NCI-H187 (cell line): ENCODE data around the gene SUSD5.
"Not testable (repeated sequence)": the region's sequence is repeated elsewhere in the genome, so short reads cannot be mapped to it uniquely, and the experiment has no call there.

Experiments used
- DNase-seq, 2 experiments: peaks; one replicate each; lab custom pipeline; 2025; lab: John Stamatoyannopoulos, UW

Gene SUSD5

DNA sequence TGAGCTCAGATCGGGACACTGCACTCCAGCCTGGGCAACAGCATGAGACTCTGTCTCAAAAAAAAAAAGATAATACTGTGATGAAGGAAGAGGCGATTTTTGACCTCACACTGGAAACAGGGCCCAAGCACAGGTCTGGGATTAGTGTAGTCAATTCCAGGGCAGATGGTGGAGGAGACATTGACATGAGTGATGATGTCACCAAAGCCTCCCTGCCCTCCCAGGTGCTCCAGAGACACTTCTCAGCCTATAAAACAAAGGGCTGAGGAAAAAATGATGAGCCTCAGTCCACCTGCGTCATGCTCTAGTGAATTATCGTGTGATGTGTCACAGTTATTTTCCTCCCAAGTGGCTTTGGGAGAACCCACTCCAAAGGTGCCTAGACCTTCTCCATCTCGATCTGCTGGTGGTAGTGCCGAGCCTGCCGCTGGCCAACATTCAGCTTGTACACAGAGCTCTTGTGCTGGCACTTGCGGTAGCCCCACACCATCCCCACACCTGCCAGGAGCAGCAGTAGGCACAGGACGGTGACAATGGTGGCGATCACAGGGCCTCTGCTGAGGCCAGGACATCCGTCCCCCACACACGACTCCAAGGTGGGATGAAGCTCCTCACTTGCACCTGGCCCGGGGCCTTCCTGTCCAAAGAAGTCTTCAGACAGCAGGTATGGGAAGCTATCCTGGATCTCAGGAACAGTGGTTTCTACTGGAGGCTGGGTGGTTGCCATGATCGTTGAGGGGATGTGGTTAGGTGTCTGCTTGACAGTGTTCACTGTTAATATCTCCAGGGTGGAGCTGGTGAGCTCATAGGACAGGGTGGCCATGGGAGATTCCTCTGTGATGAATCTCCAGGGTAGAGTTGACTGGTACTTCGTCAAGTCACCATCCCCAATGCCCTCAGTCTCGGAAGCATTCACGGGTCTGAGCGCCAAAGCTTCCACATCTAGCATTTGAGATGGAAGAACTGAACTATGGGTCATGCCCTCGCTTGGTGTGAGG, 65.9 kb downstream of the SUSD5 start:
- no peak for DNase-seq

DNA sequence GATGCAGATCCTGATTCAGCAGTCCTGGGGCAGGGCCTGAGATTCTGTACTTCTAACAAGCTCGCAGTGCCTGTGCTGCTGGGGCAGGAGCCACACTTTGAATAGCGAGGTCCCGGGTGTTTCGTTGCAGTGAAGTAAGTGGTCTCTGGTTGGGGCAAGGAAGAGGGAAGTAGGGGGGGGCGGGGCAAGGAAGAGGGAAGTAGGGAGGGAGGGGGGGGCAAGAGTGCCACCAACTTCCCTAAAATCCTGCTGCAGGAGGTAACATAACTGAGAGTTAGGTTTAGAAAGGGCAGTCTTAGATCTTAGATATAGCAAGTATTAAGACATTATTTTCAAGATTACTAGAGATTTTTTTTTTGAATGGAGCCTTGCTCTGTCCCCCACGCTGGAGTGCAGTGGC, 69.3 kb downstream of the SUSD5 start:
- no peak for DNase-seq

DNA sequence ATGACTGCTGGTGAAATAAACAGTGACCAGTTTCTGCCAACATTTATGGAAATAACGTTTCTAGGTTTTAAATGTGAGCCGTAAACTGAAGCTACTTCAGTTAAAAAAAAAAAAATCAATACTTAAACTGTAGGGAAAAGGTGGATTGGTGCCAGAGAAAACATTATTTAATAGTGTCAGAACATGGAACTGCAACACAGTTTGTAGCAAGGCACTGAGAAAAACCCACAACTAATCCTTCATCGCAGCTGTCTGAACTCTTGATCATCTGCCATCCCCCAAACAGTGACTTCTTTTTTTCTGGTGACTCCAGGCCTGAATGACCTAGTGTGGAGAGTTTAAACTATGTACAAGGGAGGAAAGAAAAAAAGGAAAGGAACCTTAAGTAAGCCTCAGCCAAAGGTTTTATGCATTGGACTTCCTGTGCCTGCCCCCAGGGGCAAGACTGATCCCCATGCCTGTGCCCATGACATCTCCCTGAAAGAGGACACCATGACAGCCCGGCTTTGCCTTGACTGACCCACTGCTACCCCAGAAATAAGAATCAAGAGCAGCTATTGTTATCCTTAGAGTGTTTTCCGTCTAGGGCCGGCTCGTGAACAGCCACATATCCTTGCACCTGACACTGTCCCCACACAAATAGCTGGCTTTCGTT, 71.7 kb downstream of the SUSD5 start:
- no peak for DNase-seq

DNA sequence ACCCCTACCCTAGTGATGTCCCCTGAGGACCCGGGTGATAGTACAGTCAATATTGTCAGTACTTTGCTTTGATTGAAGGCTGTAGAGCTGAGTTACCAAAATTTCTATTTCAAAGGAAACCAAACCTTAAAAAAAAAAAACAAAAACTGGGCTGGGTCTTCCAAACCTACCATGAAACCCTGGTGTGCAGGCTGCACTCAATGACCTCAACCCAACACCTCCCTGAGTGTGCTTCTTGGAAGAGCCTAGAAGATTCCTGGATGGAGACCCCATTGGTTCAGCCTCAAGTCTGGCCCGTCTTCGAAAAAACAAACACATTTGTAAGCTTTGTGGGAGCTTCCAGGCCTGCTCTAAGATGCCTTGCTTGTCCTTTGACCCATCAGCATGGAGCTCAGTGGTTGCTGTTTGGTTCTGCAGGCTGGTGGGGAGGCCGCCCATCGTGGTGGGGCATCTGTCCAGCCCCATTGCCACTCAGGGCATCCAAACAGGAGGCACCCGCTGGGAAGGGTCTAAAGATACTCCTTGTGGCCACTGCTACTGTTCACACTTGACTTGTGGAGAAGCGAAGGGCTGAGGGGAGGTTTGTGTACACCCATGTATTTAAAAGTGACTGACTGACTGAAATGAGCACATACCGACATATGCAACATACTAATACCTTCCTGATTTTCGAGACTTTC, 72.6 kb downstream of the SUSD5 start:
- DNase-seq: no peak

DNA sequence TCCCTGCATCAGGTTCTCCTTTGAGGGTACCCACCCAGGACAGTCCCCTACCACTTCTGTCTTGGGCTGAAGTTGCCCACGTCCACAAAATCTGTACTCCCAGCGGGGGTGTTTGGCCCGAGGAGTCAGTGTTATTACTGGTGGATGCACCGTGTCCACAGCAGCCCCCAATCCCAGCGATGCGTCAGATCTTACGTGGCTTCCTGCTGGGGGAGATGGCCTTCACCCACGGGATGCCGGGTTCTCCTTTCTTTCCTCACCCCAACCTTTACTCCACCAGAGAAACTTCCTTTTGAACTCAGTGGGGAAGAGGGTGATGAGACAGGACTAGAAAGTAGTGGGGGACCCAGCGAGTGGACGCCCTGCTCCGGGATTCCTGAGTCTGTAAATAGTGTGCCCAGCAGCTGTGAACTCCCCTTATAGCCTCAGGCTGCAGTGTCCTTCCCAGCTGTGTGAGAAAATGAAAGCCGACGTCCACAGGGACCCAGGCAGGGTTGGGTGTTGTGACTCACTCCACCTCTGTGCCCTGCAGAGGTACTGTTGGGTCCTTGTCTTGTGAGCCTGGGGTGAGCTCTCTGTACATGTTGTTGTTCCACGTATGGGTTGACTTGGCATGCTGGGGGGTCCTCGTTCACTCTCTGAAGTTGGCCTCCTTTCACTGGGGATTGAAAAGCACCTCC, 73.2 kb downstream of the SUSD5 start:
- no peak for DNase-seq

DNA sequence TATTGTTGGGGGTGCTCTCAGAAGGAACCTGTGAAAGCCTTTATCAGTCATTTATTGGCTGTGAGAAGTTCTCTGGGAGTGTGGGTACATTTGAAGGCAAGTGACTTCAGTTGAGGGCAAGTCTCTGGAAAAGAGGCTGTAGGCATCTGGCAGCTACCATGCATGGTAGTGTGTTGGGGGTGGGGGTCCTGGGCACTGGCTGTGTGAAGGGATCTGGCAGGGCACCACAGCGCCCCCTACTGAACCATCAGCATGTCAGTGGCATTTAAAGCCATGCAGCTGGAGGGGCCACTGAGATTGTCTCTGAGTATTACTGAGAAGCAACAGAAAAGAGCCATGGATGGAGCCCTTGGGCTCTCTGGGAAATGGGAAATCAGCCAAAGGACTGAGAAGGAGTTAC, 74.2 kb downstream of the SUSD5 start:
- DNase-seq: no peak

DNA sequence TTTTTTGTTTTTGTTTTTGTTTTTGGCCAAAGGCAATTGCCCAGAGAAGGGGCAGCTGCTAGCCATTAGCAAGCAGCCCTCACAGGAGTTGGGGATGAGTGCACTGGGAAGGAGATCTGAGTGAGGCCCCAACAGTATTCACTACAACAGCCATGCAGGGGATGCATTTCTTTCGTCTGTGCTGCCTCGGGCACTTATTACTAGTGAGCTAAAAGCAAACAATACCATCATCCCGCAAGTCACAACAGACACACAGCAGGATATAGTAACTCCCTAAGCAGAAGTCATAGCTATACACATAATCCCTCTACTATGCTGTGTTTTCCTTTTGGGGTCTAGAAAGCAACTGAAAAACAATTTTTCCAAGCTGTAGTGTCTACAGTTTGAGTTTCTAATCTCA, 77.6 kb downstream of the SUSD5 start:
- DNase-seq: no peak

DNA sequence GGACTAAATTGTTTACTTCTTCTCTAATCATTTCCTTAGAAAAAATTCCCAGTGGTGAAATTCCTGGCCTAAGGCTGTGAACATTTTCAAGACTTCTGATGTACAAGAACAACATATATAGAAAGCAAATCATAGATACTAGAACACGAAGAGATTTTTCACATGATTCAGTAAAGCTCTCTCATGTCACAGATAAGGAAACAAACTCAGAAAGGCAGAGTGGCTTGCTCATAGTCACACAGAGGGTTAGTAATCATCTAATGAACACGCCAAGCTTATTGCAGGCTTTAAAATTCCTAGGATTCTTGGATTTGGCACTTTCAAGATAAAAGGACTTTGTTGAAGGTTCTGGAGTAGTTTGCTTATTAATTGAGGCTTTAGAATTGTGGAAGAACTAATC, 78.6 kb downstream of the SUSD5 start:
- no peak for DNase-seq

DNA sequence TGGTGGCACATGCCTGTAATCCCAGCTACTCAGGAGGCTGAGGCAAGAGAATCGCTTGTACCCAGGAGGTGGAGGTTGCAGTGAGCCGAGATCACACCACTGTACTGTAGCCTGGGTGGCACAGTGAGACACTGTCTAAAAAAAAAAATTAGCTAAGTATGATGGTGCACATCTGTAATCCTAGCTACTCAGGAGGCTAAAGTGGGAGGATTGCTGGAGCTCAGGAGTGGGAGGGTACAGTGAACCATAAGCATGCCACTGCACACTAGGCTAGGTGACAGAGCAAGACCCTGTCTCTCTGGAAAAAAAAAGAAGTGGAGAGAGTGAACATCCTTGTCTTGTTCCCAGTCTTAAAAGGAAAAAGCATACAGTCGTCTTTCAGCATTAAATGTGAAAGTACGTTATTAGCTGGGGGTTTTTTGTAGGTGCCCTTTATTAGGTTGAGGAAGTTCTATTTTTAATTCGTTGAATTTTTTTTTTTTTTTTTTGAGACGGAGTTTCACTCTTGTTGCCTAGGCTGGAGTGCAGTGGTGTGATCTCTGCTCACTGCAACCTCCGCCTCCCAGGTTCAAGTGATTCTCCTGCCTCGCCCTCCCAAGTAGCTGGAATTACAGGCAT, 79.5 kb downstream of the SUSD5 start:
- not testable (repeated sequence) for DNase-seq

DNA sequence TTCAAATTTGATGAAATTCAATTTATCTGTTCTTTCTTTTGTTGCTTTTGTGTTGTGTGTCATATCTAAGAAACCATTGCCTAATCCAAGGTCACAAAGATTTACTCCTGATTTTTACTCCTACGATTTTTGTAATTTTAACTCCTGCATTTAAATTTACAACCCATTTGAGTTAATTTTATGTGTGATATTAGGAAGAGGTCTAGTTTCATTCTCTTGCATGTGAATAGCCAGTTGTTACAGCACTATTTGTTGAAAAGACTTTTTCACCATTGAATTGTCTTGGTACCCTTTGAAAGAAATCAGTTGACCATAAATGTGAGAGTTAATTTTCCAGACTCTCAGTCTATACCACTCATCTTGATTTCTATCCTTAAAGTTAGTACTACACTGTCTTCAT, 80.9 kb downstream of the SUSD5 start:
- DNase-seq: no peak

DNA sequence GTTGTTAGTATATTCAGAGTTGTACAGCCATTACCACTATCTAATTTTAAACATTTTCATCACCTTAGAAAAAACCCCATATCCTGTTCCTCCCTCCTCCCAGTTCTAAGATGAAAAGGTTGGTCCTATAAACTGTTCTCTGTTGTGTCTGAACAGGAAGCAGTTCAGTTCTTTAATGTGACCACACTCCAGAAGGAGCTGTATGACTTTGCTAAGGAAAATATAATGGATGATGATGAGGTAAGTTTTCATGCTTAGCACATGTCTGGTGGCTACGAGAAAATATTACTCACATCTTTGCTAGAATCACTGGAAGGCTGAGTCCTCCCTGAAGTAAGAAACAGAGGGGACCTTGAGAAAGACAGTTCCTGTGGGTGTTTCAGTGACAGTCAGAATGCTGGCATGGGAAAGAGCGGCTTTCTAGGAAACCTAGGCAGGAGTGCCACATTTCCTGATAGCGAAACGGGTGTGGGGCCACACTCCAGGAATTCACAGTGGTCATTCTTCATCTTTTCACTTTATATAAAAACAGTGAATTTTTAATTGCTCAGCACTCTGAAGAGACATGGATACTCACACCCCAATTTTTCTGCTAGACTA, 84.5 kb downstream of the SUSD5 start:
- no peak for DNase-seq

DNA sequence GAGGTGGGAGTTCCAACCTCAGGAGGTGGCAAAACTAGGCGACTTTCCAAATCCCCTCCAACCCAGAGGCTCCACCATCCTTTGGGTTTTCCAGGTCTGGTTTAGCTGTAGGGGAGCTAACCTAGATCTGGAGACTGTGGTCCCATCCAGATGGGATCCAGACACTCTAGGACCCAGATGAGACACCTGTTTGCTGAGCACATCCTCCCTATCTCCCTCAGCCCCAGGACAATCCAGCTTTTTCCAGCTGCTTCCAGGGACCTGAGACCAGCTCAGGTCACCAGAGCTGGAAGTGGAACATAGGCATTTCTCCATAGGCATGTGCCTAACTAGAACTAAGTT, 86.6 kb downstream of the SUSD5 start:
- no peak for DNase-seq

DNA sequence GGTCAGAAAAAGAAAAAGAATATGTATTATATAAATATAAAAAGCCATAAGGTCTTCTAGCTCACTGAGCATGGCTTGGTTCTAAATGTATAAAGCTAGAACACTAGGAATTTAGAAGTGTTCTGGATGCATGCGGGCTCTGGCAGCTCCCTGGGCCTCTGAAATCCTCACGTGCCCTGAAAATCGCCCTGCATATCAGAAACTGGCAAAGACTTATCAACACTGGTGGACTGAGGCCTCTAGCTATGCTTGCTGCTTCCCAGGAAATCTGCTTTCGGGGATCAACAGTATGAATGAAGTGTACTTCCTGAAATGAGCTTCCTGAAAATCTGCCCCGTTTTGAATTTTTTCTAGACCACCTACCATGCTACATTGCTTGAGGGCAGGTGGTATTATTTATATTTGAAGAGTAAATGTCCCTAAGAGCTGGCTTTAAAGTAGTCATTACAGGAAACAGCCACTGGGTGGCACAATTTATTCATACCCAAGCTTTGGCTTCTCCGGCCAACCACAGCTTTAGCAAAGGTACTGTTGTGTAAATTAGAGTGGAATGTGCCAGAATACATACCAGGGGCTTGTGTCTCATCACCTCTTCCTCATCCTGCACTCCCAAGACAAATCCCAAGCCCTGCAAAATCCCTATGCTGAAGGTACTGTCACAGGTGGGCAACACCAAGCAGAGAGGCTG, 87.1 kb downstream of the SUSD5 start:
- DNase-seq: peak in 1 of 2 experiments; percentile 30

DNA sequence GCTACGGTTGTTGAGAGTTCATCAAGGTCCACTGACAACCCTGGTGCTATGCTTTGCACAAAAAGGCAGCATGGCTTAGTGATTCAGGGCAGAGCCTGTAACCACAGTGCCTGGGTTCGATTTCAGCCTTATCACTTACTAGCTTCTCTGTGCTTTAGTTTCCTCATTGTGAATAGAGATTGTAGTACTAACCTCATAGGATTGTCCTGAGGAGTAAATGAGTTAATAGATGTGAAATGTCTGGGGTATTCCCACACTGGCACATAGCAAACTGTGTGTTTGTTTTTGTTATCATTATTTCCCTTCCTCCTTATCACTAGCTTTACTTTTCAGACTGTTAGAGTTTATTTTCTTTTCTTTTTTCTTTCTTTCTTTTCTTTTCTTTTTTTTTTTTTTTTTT, 88.5 kb downstream of the SUSD5 start:
- DNase-seq: no peak

DNA sequence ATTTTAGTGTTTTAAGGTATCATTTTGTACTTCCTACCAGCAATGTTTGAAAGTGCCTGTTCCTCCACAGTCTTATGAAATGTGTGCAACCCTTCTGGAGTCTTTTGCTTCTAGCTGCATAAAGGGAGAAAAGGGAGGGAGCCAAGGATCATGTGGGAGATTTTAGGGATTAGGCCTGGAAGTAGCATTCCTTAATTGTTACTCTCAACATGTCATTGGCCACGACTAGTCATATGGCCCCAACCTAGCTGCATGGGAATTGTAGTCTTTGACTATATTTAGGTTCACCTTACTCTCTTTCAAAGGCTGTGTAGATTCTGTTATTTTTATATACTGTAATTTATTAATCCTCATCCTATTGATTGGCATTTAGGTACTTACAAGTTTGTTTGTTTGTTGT, 89.9 kb downstream of the SUSD5 start:
- DNase-seq: no peak

DNA sequence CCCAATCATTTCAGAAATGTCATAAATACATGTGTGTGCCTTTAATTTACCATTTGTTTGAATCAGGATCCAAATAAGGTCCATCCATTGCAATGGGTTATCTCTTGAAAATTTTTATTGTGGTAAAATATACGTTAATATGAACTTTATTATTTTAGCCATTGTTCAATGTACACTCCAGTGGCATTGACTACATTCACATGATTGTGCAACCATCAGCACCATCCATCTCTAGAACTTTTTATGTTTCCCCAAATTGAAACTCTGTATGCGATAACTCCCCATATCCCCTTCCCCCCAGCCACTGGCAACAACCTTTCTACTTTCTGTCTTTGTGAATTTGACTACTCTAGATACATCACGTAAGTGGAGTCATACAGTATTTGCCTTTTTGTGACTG, 92.8 kb downstream of the SUSD5 start:
- DNase-seq: no peak

DNA sequence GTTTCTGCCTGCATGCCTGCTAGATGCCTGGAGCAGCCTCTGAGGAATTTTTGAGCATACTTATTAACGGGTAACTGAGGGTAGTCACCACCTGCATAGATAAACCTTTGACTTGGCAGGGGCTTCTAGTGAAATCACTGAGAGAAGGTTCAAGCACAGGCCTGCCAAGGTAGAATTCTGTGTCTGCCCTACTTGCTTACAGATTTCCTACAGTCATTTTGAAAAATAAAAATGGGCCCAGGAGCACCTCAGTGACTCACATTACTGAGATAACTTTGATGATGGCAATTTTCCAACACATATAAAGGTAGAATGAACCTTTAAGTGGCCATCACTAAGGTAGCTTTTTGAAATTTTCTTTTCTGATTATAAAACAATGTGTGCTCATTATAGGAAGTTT, 94.0 kb downstream of the SUSD5 start:
- no peak for DNase-seq

DNA sequence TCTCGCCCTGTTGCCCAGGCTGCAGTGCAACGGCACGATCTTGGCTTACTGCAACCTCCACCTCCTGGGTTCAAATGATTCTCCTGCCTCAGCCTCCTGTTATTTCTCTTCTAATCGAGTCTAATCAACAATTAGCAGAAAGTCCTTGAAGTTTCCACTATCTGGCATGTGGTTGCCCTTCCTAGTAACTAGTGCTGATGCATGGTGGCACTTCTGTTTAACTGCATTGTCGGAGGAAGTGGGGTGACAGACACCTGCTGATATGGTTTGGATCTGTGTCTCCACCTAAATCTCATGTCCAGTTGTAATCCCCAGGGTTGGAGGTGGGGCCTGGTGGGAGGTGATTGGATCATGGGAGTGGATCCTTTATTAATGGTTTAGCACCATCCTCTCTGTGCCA, 95.6 kb downstream of the SUSD5 start:
- DNase-seq: no peak

DNA sequence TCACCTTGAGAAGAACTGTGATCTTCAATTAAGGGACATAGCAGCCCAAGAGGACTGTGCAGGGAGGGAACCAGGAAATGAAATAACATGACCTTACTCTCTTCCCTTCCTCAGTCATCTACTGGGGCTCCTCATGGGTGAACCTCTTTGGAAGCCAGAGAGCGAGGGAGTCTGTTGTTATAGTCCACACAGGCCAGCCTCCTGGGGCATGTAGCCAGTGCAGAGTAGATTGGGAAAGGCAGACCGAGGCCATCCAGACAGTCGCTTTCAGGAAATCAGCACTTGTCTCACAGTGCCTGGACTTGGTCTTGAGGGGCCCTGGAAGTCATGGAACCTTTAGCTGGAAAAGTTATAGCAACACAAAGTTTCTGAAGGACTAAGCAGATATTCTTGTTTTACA, 98.7 kb downstream of the SUSD5 start:
- no peak for DNase-seq

DNA sequence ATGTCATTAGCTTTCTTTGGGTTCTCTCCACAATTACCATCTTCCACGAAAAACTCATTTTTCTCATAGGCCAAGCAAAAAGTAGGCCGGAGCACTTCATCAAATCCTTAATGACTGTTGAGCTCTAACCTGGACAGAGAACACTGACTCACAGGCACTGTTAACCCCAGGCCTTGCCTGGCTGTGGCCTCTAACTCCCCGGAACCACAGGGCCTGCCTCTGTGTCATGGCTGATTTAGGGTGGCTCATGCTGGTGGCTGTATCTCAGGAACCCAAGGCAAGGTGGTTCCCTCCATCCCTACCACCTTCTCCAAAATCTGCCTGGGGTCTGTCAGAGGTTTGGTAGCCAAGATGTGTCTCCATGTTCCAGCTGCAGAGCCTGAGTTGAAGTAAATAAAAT, 101.1 kb downstream of the SUSD5 start:
- no peak for DNase-seq
